Measurements from ENCODE around the gene ZSCAN5C. TPM values are rescaled to one million over a fixed set of nuclear protein-coding genes. Genes with fewer than 3 reads are reported as not detected.

ZSCAN5C gene
- total RNA-seq, 1 donor from 2014 or later: 0.32 TPM

DNA sequence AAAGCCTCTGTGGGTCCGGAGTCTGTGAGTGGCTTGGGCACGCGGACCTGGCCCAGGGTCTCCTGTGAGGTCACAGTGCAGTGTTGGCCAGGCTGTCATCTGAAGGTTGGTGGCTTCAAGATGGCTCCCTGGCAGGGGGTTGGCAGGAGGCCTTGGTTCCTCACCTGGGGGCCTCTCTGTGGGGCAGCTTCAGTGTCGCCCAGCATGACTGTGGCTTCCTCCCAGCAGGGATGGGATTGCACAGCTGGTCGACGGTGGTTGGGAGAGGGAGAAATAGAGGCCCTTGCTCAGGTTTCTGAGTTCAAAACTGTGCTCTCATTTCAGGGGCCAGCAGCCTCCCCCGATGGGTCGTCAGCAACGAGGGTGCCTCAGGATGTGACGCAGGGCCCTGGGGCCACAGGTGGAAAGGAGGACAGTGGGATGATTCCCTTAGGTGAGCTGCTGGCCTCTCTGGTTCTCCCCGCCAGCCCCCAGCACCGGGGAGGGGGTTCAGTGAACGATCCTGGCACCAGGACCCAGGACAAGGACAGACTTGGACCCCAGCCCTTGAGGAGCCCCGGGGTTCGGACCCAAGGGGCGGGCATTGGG, 43.8 kb upstream of the ZSCAN5C start:
- no peak overlapping the region for H3K27ac Mint-ChIP-seq (ENCODE audit: unreplicated experiment)
- no peak overlapping the region for H3K4me3 Mint-ChIP-seq (ENCODE audit: unreplicated experiment)
- H3K4me1 Mint-ChIP-seq (ENCODE audit: low read depth, unreplicated experiment): peaks cover 13% of the 10 kb centered on the region
- peaks cover 20% of the 10 kb centered on the region for H3K36me3 Mint-ChIP-seq (ENCODE audit: unreplicated experiment)
- peaks cover 14% of the 10 kb centered on the region for H3K9me3 Mint-ChIP-seq (ENCODE audit: unreplicated experiment)
- TF ChIP-seq, protein P1, sequence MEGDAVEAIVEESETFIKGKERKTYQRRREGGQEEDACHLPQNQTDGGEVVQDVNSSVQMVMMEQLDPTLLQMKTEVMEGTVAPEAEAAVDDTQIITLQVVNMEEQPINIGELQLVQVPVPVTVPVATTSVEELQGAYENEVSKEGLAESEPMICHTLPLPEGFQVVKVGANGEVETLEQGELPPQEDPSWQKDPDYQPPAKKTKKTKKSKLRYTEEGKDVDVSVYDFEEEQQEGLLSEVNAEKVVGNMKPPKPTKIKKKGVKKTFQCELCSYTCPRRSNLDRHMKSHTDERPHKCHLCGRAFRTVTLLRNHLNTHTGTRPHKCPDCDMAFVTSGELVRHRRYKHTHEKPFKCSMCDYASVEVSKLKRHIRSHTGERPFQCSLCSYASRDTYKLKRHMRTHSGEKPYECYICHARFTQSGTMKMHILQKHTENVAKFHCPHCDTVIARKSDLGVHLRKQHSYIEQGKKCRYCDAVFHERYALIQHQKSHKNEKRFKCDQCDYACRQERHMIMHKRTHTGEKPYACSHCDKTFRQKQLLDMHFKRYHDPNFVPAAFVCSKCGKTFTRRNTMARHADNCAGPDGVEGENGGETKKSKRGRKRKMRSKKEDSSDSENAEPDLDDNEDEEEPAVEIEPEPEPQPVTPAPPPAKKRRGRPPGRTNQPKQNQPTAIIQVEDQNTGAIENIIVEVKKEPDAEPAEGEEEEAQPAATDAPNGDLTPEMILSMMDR (IDR thresholded peaks at IDR 0.05; ENCODE audit: partially characterized antibody, unreplicated experiment): no peak
- H3K27me3 Mint-ChIP-seq (ENCODE audit: unreplicated experiment): peaks cover 2% of the 10 kb centered on the region
- DNase-seq: no peak

DNA sequence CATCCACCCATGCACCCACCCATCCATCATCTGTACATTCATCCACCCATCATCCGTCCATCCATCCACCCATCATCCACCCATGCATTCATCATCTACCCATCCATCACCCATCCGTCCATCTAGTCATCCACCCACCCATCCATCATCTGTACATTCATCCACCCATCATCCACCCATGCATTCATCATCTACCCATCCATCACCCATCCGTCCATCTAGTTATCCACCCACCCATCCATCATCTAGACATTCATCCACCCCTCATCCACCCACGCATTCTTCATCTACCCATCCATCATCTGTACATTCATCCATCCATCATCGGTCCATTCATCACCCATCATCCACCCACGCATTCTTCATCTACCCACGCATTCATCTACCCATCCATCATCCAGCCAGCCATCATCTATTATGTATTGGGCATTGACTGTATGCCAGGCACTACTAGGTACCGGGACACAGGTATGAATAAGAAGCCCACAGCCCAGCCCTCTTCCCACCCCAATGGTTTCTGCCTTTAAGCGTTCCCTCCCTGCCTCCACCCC, 43.0 kb upstream of the ZSCAN5C start:
- Mint-ChIP-seq H3K36me3 (ENCODE audit: unreplicated experiment) (peaks cover 15% of the 10 kb centered on the region), H3K9me3 (ENCODE audit: unreplicated experiment) (peaks cover 12% of the 10 kb centered on the region), H3K4me1 (ENCODE audit: low read depth, unreplicated experiment) (peaks cover 5% of the 10 kb centered on the region), H3K27me3 (ENCODE audit: unreplicated experiment) (peaks cover 4% of the 10 kb centered on the region), H3K27ac (ENCODE audit: unreplicated experiment) (no peak overlapping the region), H3K4me3 (ENCODE audit: unreplicated experiment) (no peak overlapping the region)
- DNase-seq: no peak
- TF ChIP-seq, protein P1 (IDR thresholded peaks at IDR 0.05; ENCODE audit: partially characterized antibody, unreplicated experiment): no peak

DNA sequence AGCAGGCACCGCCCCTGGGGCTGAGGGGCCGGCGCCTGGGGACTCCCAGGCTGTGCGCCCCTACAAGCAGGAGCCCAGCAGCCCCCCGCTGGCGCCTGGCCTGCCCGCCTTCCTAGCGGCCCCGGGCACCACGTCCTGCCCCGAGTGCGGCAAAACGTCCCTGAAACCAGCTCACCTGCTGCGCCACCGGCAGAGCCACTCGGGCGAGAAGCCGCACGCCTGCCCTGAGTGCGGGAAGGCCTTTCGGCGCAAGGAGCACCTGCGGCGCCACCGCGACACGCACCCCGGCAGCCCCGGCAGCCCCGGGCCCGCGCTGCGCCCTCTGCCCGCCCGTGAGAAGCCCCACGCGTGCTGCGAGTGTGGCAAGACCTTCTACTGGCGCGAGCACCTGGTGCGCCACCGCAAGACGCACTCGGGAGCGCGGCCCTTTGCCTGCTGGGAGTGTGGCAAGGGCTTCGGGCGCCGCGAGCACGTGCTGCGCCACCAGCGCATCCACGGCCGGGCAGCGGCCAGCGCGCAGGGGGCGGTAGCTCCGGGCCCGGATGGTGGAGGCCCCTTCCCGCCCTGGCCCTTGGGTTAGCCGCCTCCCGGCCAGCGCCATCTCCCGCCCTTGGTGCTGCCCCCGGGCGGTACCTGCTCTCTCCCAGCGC, 42.3 kb upstream of the ZSCAN5C start:
- Mint-ChIP-seq H3K4me3 (ENCODE audit: unreplicated experiment) (no peak overlapping the region), H3K27ac (ENCODE audit: unreplicated experiment) (no peak overlapping the region), H3K9me3 (ENCODE audit: unreplicated experiment) (peaks cover 12% of the 10 kb centered on the region), H3K36me3 (ENCODE audit: unreplicated experiment) (peaks cover 15% of the 10 kb centered on the region), H3K27me3 (ENCODE audit: unreplicated experiment) (peaks cover 4% of the 10 kb centered on the region), H3K4me1 (ENCODE audit: low read depth, unreplicated experiment) (peaks cover 5% of the 10 kb centered on the region)
- no peak for DNase-seq
- TF ChIP-seq, protein P1 (IDR thresholded peaks at IDR 0.05; ENCODE audit: partially characterized antibody, unreplicated experiment): no peak

DNA sequence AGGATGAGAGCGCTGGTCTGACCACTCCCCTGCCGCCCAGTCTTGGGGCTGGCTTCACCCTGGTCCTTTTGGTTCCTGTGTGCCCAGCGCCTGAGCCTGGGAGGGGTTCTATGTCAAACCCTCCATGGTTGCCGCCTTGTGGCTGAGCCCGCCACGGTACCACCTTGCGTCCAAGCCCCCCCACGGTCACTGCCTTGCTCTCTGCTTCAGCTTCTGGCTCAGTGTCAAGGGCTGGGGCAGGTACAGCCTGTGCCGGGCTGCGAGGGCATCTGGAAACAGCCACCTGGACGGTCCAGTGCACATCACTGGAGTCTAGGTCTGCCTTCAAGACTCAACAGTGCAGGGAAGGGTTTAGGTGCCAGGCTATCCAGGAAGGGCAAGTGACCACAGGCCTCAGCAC, 40.5 kb upstream of the ZSCAN5C start:
- TF ChIP-seq, protein P1 (IDR thresholded peaks at IDR 0.05; ENCODE audit: partially characterized antibody, unreplicated experiment): no peak
- H3K4me1 Mint-ChIP-seq (ENCODE audit: low read depth, unreplicated experiment): no peaks in the 10 kb centered on the region
- no peak overlapping the region for H3K4me3 Mint-ChIP-seq (ENCODE audit: unreplicated experiment)
- H3K36me3 Mint-ChIP-seq (ENCODE audit: unreplicated experiment): peaks cover 5% of the 10 kb centered on the region
- peaks cover 4% of the 10 kb centered on the region for H3K27me3 Mint-ChIP-seq (ENCODE audit: unreplicated experiment)
- H3K9me3 Mint-ChIP-seq (ENCODE audit: unreplicated experiment): peaks cover 9% of the 10 kb centered on the region
- no peak for DNase-seq
- no peak overlapping the region for H3K27ac Mint-ChIP-seq (ENCODE audit: unreplicated experiment)

DNA sequence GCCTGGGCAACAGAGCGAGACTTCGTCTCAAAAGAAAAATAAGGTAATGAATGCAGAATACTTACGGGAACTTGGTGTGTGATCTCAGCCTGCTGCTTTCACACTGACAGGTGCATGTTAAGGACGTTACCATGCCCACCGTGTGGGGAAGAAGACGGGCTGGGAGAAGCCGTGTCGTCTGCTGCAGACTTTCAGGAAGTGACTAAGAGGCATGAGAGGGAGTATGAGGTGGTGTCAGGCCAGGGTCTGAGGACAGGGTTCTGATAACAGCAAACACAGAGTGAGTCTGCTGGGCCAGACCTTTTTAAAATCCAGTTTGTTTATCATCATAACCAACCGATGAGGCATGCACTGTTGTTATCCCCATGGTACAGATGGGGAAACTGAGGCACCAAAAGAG, 39.8 kb upstream of the ZSCAN5C start:
- TF ChIP-seq, protein P1 (IDR thresholded peaks at IDR 0.05; ENCODE audit: partially characterized antibody, unreplicated experiment): no peak
- no peak for DNase-seq
- H3K9me3 Mint-ChIP-seq (ENCODE audit: unreplicated experiment): peaks cover 9% of the 10 kb centered on the region
- no peaks in the 10 kb centered on the region for H3K4me1 Mint-ChIP-seq (ENCODE audit: low read depth, unreplicated experiment)
- H3K4me3 Mint-ChIP-seq (ENCODE audit: unreplicated experiment): no peak overlapping the region
- peaks cover 4% of the 10 kb centered on the region for H3K27me3 Mint-ChIP-seq (ENCODE audit: unreplicated experiment)
- H3K36me3 Mint-ChIP-seq (ENCODE audit: unreplicated experiment): peaks cover 5% of the 10 kb centered on the region
- no peak overlapping the region for H3K27ac Mint-ChIP-seq (ENCODE audit: unreplicated experiment)
